Activated T-cell treated with anti-CD3 and anti-CD28 coated beads, Interleukin-2, amount 50 U/mL, for 4 hours (primary cell): ENCODE data around the gene SERPINB11. TPM values are rescaled to one million over a fixed set of nuclear protein-coding genes. Genes with fewer than 3 reads are reported as not detected.
"Not testable (repeated sequence)": the region's sequence is repeated elsewhere in the genome, so short reads cannot be mapped to it uniquely, and the experiment has no call there.

Experiments used
- ATAC-seq, 2 donors: fragments of 200-7000 bp; cut with Tn5 transposase; one replicate each; pipeline ENCODE4 v1.10.0; 2021
- DNase-seq: peaks from one replicate; pipeline ENCODE4 v3.0.0-alpha.2; 2020
- H3K27me3 Mint-ChIP-seq: one replicate; pipeline ENCODE4 v1.8.0; 2021; ENCODE audit warnings: low read depth, mixed read lengths
- H3K36me3 Mint-ChIP-seq: one replicate; pipeline ENCODE4 v1.8.0; 2022; ENCODE audit warnings: mixed read lengths; ENCODE audit not compliant: insufficient read depth
- H3K4me1 Mint-ChIP-seq: one replicate; pipeline ENCODE4 v1.8.0; 2021; ENCODE audit warnings: low read depth, mixed read lengths
- H3K4me3 Mint-ChIP-seq: one replicate; pipeline ENCODE4 v1.8.0; 2021; ENCODE audit warnings: mild to moderate bottlenecking, moderate library complexity, mixed read lengths
- H3K9me3 Mint-ChIP-seq: one replicate; pipeline ENCODE4 v1.8.0; 2021; ENCODE audit warnings: mixed read lengths
- total RNA-seq, 3 donors: library from RNA; stranded (reverse); gene quantifications; one replicate each; pipeline ENCODE4 v1.2.1, GENCODE V29; 2021

The SERPINB11 gene, protein sequence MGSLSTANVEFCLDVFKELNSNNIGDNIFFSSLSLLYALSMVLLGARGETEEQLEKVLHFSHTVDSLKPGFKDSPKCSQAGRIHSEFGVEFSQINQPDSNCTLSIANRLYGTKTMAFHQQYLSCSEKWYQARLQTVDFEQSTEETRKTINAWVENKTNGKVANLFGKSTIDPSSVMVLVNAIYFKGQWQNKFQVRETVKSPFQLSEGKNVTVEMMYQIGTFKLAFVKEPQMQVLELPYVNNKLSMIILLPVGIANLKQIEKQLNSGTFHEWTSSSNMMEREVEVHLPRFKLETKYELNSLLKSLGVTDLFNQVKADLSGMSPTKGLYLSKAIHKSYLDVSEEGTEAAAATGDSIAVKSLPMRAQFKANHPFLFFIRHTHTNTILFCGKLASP
- total RNA-seq, result not detected

- ATAC-seq, result no peak
- no peaks in the 10 kb centered on the region for H3K27me3 Mint-ChIP-seq
- no peak for DNase-seq
- H3K4me1 Mint-ChIP-seq, result no peaks in the 10 kb centered on the region
- H3K4me3 Mint-ChIP-seq, result no peak within 1 kb of the TSS
- no peaks in the 10 kb centered on the region for H3K36me3 Mint-ChIP-seq
- no peaks in the 10 kb centered on the region for H3K9me3 Mint-ChIP-seq
Measured at GRCh38 chr18:63702660-63703059, at the start of gene SERPINB11. TSS of gene SERPINB11 (plus strand) at chr18:63702960. CDS start at chr18:63710194, 7,234 bp downstream.

GRCh38 chr18:63658920-63659319, 43.8 kb upstream of the SERPINB11 start:
- DNase-seq, H3K27me3 Mint-ChIP-seq, H3K4me3 Mint-ChIP-seq, H3K36me3 Mint-ChIP-seq, H3K9me3 Mint-ChIP-seq, ATAC-seq, H3K4me1 Mint-ChIP-seq: not testable (repeated sequence)

- H3K27me3 Mint-ChIP-seq, DNase-seq, H3K4me3 Mint-ChIP-seq, ATAC-seq, H3K9me3 Mint-ChIP-seq, H3K4me1 Mint-ChIP-seq, H3K36me3 Mint-ChIP-seq: not testable (repeated sequence)
Measured at GRCh38 chr18:63661750-63662149, 41.0 kb upstream of the SERPINB11 start, which contains the start of gene SERPINB3. TSS of gene SERPINB3 (minus strand) at chr18:63661893. CDS start at chr18:63661216, 677 bp downstream.

DNA sequence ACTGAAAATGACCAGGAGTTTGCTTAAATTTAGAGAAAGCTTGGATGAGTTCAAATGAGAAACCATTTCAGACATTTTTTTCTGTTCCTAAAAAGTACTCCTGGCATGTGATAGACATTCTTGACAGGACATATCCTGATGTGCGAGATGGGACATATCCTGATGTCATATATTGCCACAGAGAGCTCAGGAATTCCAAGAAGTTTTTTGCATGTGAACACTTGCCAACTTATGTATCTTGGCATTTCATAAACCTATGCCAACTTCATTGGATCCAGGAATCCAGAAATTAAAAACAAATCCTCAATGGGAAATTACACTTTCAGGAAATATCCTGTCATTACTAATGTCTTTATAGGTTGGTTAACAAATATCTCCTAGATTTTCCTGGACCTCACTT, 38.2 kb upstream of the SERPINB11 start:
- H3K9me3 Mint-ChIP-seq, result peaks cover 11% of the 10 kb centered on the region
- no peaks in the 10 kb centered on the region for H3K27me3 Mint-ChIP-seq
- no peaks in the 10 kb centered on the region for H3K4me1 Mint-ChIP-seq
- H3K36me3 Mint-ChIP-seq, result no peaks in the 10 kb centered on the region
- DNase-seq, result no peak
- ATAC-seq, result no peak
- H3K4me3 Mint-ChIP-seq, result no peak overlapping the region

GRCh38 chr18:63676526-63677323, 26.0 kb upstream of the SERPINB11 start:
- ATAC-seq, result no peak
- no peak overlapping the region for H3K4me3 Mint-ChIP-seq
- DNase-seq, result no peak
- H3K4me1 Mint-ChIP-seq, result no peaks in the 10 kb centered on the region
- H3K9me3 Mint-ChIP-seq, result no peaks in the 10 kb centered on the region
- H3K27me3 Mint-ChIP-seq, result no peaks in the 10 kb centered on the region
- H3K36me3 Mint-ChIP-seq, result no peaks in the 10 kb centered on the region

DNA sequence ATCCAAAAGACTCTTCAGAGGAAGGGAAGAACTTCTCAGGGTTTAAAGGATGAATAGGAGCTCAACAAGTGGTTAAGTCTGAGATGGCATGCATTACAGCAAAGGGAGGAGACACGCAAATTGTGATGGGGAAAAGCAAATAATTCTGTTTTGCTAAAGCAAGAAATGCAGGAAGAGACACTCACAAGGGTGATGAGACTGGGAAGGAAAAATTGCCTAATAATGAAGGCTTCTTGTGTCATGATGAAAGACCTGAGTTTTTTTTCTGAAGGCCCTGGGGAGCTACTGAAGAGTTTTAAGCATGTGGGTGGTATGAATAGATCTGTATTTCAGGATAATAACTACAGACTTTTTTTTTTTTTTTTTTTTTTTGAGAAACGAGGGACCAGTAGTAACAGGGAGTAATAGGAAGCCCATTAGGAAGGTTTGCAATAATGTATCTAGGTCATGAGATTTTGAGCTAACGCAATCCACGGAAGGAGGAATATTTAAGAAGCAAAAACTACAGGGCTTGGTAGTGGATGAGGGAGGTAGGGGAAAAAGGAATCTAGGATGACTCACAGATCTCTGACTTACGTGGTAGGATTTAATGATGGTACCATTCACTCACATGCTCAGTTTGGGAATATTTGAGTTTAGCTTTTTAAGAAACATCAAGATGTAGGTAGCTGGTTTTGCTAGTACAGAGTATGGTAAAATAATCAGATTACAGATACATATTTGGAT, 25.1 kb upstream of the SERPINB11 start:
- no peaks in the 10 kb centered on the region for H3K4me1 Mint-ChIP-seq
- H3K27me3 Mint-ChIP-seq, result no peaks in the 10 kb centered on the region
- no peaks in the 10 kb centered on the region for H3K36me3 Mint-ChIP-seq
- no peaks in the 10 kb centered on the region for H3K9me3 Mint-ChIP-seq
- no peak for DNase-seq
- H3K4me3 Mint-ChIP-seq, result no peak overlapping the region
- no peak for ATAC-seq

- DNase-seq (no peak), ATAC-seq (no peak)
- no peak overlapping the region for H3K4me3 Mint-ChIP-seq
- no peaks in the 10 kb centered on the region for H3K4me1 Mint-ChIP-seq
- peaks cover 4% of the 10 kb centered on the region for H3K27me3 Mint-ChIP-seq
- H3K9me3 Mint-ChIP-seq, result no peaks in the 10 kb centered on the region
- no peaks in the 10 kb centered on the region for H3K36me3 Mint-ChIP-seq
Measured at GRCh38 chr18:63679820-63680606, 22.7 kb upstream of the SERPINB11 start.

DNA sequence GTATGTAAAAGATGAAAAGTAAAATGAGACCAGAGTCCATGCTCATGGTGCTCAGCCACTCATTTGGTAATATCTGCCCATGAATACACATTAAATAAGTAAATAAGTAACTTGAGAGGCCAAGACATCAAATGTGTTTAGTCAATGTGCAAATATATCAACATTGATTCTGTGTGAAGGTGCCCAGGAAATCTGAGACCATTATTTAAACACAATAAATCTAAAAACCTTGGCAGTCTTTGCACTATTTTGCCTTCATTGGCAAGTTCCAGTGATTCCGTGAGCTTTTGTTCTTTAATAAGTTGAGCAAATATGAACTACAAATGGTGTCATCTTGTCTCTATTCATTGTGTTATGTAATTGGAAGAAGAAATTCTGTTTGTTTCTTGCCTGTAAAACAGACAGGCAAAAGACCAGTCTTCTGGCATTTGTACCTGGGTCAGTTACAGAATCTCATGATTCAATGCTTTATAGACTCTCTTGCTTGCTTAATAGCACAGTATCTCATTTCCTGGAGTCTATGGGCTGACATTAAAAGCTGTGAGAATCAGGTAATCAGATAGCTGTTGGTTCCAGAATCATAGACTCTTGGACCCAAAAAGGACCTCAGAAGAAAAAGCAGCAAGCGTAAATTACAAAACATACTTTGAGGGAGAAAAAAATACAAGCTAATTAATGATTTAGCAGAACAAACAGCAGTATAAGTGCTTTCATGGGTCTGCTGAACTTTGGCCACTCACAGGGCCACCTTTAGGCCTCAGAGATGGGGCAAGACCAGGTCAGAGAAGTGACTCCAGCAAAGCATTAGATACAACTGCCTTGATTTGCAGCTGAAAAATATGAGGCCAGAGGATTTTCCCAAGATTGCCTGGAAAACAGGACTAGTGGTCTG, 21.1 kb upstream of the SERPINB11 start:
- Mint-ChIP-seq H3K27me3 (peaks cover 6% of the 10 kb centered on the region), H3K4me3 (no peak overlapping the region), H3K4me1 (no peaks in the 10 kb centered on the region), H3K36me3 (no peaks in the 10 kb centered on the region), H3K9me3 (no peaks in the 10 kb centered on the region)
- no peak for DNase-seq
- ATAC-seq, result no peak

DNA sequence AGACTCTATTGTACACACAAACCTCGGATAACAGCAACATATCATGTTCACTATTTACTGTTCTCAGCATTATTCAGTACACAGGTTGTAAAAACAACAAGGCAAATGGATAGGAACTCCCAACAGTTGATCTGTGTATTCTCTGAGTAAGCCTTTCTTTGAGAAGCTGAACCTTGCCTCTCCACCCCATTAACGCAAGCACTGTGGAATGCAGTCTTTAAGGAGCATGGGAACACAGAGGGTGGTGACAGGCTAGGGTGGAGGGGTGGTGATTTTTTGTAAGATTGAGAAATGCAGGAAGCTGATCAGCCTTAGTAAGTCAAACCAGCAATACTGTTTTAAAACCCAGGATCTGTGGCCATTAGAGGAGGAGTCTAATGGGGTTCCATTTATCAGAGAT, 19.6 kb upstream of the SERPINB11 start:
- no peaks in the 10 kb centered on the region for H3K4me1 Mint-ChIP-seq
- H3K4me3 Mint-ChIP-seq, result no peak overlapping the region
- DNase-seq, result no peak
- no peak for ATAC-seq
- H3K36me3 Mint-ChIP-seq, result no peaks in the 10 kb centered on the region
- H3K9me3 Mint-ChIP-seq, result no peaks in the 10 kb centered on the region
- peaks cover 6% of the 10 kb centered on the region for H3K27me3 Mint-ChIP-seq

- Mint-ChIP-seq H3K4me3 (no peak overlapping the region), H3K4me1 (no peaks in the 10 kb centered on the region), H3K27me3 (peaks cover 6% of the 10 kb centered on the region), H3K36me3 (no peaks in the 10 kb centered on the region), H3K9me3 (no peaks in the 10 kb centered on the region)
- DNase-seq (no peak), ATAC-seq (no peak)
Measured at GRCh38 chr18:63683890-63684289, 18.9 kb upstream of the SERPINB11 start.

- no peak overlapping the region for H3K4me3 Mint-ChIP-seq
- H3K36me3 Mint-ChIP-seq, result no peaks in the 10 kb centered on the region
- no peaks in the 10 kb centered on the region for H3K4me1 Mint-ChIP-seq
- no peaks in the 10 kb centered on the region for H3K9me3 Mint-ChIP-seq
- H3K27me3 Mint-ChIP-seq, result peaks cover 6% of the 10 kb centered on the region
- DNase-seq (no peak), ATAC-seq (no peak)
Measured at GRCh38 chr18:63684718-63685117, 18.0 kb upstream of the SERPINB11 start.

- no peak overlapping the region for H3K4me3 Mint-ChIP-seq
- no peaks in the 10 kb centered on the region for H3K36me3 Mint-ChIP-seq
- DNase-seq (no peak), ATAC-seq (no peak)
- H3K27me3 Mint-ChIP-seq, result peaks cover 6% of the 10 kb centered on the region
- H3K4me1 Mint-ChIP-seq, result no peaks in the 10 kb centered on the region
- H3K9me3 Mint-ChIP-seq, result peaks cover 10% of the 10 kb centered on the region
Measured at GRCh38 chr18:63686871-63687270, 15.9 kb upstream of the SERPINB11 start.

DNA sequence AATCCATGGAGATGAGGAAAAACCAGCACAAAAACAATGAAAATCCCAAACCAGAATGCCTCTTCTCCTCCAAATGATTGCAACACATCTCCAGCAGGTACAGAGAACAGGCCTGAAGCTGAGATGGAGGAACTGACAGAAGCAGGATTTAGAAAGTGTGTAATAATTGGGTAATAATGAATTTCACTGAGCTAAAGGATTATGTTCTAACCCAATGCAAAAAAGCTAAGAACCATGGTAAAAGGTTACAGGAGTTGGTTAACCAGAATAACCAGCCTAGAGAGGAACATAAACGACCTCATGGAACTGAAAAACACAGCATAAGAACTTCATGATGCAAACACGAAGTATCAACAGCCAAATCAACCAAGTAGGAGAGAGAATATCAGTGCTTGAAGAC, 13.7 kb upstream of the SERPINB11 start:
- no peaks in the 10 kb centered on the region for H3K4me1 Mint-ChIP-seq
- no peak overlapping the region for H3K4me3 Mint-ChIP-seq
- peaks cover 10% of the 10 kb centered on the region for H3K9me3 Mint-ChIP-seq
- no peak for ATAC-seq
- H3K27me3 Mint-ChIP-seq, result peaks cover 6% of the 10 kb centered on the region
- no peaks in the 10 kb centered on the region for H3K36me3 Mint-ChIP-seq
- no peak for DNase-seq
